SH-SY5Y (cell line): ENCODE measurements around the gene SS18.

Experiments
- GATA2 ChIP-seq: IDR thresholded peaks from 2 replicates; pipeline ENCODE4 v1.6.1; 2011; ENCODE audit warnings: mild to moderate bottlenecking, low read depth, low read length
- GATA3 ChIP-seq: IDR thresholded peaks from 2 replicates; pipeline ENCODE4 v1.6.1; 2011; ENCODE audit warnings: low read depth, mild to moderate bottlenecking, low read length, moderate library complexity

The SS18 gene

DNA sequence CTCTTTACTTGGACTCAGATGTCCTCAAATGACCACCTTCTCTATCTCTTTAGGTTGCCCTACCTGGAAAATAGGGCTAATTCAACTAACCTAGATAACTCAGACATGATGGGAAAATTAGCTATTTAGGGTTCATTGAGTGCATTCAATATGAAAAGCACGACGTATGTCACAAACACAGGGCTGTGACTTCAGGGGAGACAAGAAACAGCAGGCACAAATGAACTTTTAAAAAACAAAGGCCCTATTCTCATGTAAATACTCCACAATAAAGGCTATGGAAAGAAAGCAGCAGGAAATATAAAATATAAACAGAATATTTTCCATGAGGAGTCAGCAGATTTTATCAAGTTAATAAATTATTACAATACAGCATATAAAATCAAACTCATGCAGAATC is 97.8 kb downstream of the SS18 start:
- TF ChIP-seq GATA2 = no peak
- TF ChIP-seq GATA3 = no peak

DNA sequence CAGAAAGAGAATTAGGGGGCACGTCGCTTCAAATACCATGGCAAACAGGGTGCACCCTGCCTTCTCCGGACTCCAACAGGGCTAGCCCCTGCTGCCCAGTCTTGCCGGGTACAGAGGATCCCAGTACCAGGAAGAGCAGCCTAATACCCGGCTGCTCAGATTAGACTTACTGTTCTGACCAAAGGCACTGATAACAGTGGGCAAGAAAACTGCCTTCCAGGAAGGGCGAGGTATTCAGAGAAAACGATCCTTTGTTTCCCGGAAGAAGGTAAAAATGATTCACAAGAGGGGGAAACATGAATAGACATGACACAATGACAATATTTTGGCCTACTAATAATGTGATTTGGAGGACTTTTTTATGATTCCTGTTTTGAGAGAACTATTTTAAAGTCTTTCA is 99.9 kb downstream of the SS18 start:
- no peak for TF ChIP-seq GATA3
- no peak for TF ChIP-seq GATA2

DNA sequence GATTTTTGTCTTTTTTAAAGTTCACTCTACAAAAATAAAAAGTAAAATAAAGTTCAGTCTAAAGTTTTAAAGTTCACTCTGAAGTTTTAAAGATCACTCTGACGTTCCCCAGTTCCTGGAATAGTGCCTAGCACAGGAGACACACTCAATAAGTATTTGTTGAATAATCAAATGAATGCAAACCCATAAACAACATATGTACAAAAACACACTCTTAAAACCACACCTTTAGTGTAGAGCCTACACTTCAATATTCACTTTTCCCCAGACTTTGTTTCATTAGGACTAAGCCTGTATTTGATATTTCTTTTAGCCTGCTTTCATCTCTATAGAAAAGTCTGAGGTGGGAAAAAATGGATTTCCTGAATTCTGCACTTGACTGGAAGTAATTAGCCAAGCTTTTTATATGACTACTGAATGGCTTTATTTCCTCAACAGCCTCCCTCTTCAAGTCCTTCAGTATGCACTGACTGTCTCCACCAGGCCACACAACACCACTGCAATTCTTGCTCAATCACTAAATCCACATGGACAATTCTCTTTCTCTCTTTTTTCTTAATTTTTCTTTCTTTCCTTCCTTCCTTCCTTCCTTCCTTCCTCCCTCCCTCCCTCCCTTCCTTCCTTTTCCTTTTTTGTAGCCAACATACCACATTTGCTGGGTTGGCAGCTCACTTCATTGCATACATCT is 104.6 kb downstream of the SS18 start:
- no peak for TF ChIP-seq GATA2
- no peak for TF ChIP-seq GATA3

DNA sequence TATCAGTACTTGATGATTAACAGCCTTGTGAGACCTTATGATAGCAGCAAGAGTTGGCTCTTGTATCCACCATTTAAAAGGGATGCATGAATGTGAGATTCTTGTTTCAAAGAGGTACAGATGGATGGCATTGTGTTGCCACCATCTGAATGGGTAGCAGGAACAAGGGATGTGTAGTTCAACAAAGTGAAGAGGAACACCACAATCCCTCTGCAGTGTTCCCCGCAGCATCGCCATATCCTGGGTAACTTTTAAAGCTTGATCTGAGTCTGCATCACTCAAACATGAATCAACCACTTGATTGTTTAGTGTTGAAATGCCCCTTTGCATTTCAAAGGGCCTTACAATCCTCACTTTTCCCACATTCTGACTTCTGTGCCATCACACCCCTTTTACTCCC is 106.7 kb downstream of the SS18 start:
- TF ChIP-seq GATA2 = no peak
- TF ChIP-seq GATA3 = no peak

GRCh38 chr18:25982961-25983360 is 107.5 kb downstream of the SS18 start:
- TF ChIP-seq GATA3 (no peak), GATA2 (no peak)

DNA sequence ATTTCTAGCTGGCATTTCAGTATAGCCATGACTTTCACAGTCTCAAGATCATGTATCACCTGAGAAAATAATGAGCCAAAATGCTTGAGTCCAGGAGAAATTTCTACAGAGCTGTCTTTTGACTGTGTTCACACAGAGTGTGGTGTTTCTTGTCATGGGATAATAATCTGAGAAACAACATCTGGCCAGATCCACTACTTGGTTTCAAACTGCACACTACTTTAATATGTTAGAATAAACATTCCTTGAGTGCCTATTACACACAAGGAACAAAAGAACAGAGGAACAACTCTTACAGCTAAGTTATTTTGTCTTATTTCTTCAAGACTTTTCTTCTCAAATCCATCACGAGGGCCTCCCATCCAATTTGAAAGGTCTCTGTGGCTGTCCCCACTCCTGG is 108.3 kb downstream of the SS18 start:
- TF ChIP-seq GATA3 = no peak
- TF ChIP-seq GATA2 = no peak

DNA sequence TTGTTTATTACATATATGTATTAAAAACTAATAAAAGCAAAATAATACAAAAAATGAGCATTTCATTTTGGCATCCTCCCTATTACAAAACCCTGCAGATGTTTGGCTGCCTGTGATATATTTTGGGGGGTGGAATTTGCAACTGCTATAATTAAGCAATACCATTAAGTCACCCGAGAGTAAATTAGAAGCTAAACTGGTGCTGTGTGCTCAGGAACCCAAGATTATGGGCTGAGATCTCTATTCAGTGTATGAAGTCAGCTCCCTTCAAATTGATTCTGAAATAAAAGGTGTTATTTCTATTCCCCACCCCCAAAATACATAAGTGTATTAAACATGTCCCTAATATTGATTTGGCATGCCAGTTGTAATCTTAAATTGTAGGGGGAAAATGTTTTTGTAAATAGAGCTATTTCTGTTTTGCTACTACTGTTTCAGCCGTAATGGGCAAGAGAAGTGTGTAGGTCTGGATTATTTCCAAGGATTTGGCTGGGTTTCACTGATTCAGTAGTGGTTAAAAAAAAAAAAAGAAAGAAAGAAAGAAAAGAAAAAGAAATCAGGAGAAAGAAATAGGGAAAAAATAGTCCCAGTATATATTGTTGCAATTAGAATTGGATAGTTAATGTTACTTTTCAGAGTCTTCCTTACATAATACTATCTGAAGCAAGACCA is 110.9 kb downstream of the SS18 start:
- no peak for TF ChIP-seq GATA2
- TF ChIP-seq GATA3 = no peak

- no peak for TF ChIP-seq GATA2
- no peak for TF ChIP-seq GATA3
Observed at GRCh38 chr18:25976554-25976953, 113.9 kb downstream of the SS18 start.

- TF ChIP-seq GATA3 = no peak
- no peak for TF ChIP-seq GATA2
Observed at GRCh38 chr18:25974630-25975077, 115.8 kb downstream of the SS18 start.
